GM21786 (cell line): Measurements from ENCODE around the gene SEC61G.

Source experiments
- ATAC-seq: cut with Tn5 transposase; IDR thresholded peaks from one replicate; pipeline ENCODE4 v1.9.1; 2021; ENCODE audit not compliant: unreplicated experiment

Gene SEC61G

GRCh38 chr7:54758702-54759592 is at the start of gene SEC61G:
Gene SEC61G (minus strand): TSS chr7:54759211. CDS start chr7:54757588, 1,623 bp downstream.
- ATAC-seq = peak; percentile 98

- no peak for ATAC-seq
Observed at GRCh38 chr7:54802841-54803240, 43.8 kb upstream of the SEC61G start.

- ATAC-seq = no peak
Observed at GRCh38 chr7:54802114-54802513, 43.1 kb upstream of the SEC61G start.

GRCh38 chr7:54799792-54800191 is 40.8 kb upstream of the SEC61G start:
- no peak for ATAC-seq

- ATAC-seq = no peak
Observed at GRCh38 chr7:54798530-54798929, 39.5 kb upstream of the SEC61G start.

- ATAC-seq = no peak
Observed at GRCh38 chr7:54796853-54797252, 37.8 kb upstream of the SEC61G start.

- ATAC-seq = no peak
Observed at GRCh38 chr7:54796150-54796549, 37.1 kb upstream of the SEC61G start.

- ATAC-seq = no peak
Observed at GRCh38 chr7:54792383-54792782, 33.4 kb upstream of the SEC61G start.

- ATAC-seq = peak; percentile 82
Observed at GRCh38 chr7:54788664-54789063, 29.7 kb upstream of the SEC61G start.

- ATAC-seq = no peak
Observed at GRCh38 chr7:54785261-54785660, 26.2 kb upstream of the SEC61G start.

GRCh38 chr7:54783952-54784351 is 24.9 kb upstream of the SEC61G start:
- ATAC-seq = no peak

GRCh38 chr7:54782829-54783228 is 23.8 kb upstream of the SEC61G start:
- no peak for ATAC-seq

- no peak for ATAC-seq
Observed at GRCh38 chr7:54782314-54782713, 23.3 kb upstream of the SEC61G start.

- ATAC-seq = no peak
Observed at GRCh38 chr7:54781134-54781920, 22.3 kb upstream of the SEC61G start.

GRCh38 chr7:54780490-54780889 is 21.5 kb upstream of the SEC61G start:
- no peak for ATAC-seq

GRCh38 chr7:54778696-54779540 is 19.9 kb upstream of the SEC61G start:
- no peak for ATAC-seq

GRCh38 chr7:54778166-54778565 is 19.2 kb upstream of the SEC61G start:
- ATAC-seq = no peak

- no peak for ATAC-seq
Observed at GRCh38 chr7:54774785-54775740, 16.1 kb upstream of the SEC61G start.

GRCh38 chr7:54773472-54774399 is 14.7 kb upstream of the SEC61G start:
- ATAC-seq = peak; percentile 81
